Nephron progenitor cell (in vitro differentiated cells): ENCODE data around the gene ZBTB24.

ENCODE experiments used
- DNase-seq: peaks from one replicate; pipeline ENCODE4 v3.0.0; 2021
- H3K27ac Mint-ChIP-seq: 2 replicates; pipeline ENCODE4 v1.8.0; 2021; ENCODE audit warnings: mild to moderate bottlenecking, moderate library complexity, mixed read lengths
- H3K27me3 Mint-ChIP-seq: 2 replicates; pipeline ENCODE4 v1.8.0; 2021; ENCODE audit warnings: mild to moderate bottlenecking, low read depth, mixed read lengths; ENCODE audit not compliant: poor library complexity
- H3K36me3 Mint-ChIP-seq: 2 replicates; pipeline ENCODE4 v1.8.0; 2021; ENCODE audit warnings: low read depth, mixed read lengths
- H3K4me1 Mint-ChIP-seq: 2 replicates; pipeline ENCODE4 v1.8.0; 2021; ENCODE audit warnings: mixed read lengths
- H3K4me3 Mint-ChIP-seq: 2 replicates; pipeline ENCODE4 v1.8.0; 2021; ENCODE audit warnings: mild to moderate bottlenecking, moderate library complexity, mixed read lengths
- H3K9me3 Mint-ChIP-seq: 2 replicates; pipeline ENCODE4 v1.8.0; 2021; ENCODE audit warnings: mild to moderate bottlenecking, moderate library complexity, mixed read lengths
- TF ChIP-seq, protein P1 (sequence below): fragments of 200-600 bp; sonication (generic); IDR thresholded peaks from 2 replicates; pipeline ENCODE4 v1.5.0; 2021; ENCODE audit warnings: antibody characterized with exemption

ZBTB24 gene

DNA sequence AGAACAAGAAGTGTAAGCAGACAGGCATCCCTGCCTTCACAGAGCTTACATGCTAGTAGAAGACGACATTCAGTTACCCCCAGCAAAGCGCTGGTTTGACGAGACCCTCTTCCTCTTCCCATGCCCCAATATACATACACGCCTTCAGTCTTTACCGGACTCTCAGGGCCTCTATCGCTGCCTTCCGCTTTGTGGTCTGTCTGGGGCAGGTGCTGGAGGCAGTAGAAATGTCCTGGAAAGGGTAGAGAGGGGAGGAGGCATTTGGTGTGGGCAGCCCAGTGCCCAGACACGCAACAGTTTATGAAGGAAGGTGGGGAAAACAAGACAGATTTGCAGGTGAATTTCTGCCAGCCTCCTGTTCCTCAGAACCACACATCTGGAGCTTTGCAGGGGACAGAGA, 36.5 kb downstream of the ZBTB24 start:
- DNase-seq: no peak
- H3K4me1 Mint-ChIP-seq: peaks cover 9% of the 10 kb centered on the region
- peak overlapping the region; percentile 90 for H3K27ac Mint-ChIP-seq
- H3K4me3 Mint-ChIP-seq: no peak overlapping the region
- peaks cover 2% of the 10 kb centered on the region for H3K27me3 Mint-ChIP-seq
- TF ChIP-seq, protein P1, sequence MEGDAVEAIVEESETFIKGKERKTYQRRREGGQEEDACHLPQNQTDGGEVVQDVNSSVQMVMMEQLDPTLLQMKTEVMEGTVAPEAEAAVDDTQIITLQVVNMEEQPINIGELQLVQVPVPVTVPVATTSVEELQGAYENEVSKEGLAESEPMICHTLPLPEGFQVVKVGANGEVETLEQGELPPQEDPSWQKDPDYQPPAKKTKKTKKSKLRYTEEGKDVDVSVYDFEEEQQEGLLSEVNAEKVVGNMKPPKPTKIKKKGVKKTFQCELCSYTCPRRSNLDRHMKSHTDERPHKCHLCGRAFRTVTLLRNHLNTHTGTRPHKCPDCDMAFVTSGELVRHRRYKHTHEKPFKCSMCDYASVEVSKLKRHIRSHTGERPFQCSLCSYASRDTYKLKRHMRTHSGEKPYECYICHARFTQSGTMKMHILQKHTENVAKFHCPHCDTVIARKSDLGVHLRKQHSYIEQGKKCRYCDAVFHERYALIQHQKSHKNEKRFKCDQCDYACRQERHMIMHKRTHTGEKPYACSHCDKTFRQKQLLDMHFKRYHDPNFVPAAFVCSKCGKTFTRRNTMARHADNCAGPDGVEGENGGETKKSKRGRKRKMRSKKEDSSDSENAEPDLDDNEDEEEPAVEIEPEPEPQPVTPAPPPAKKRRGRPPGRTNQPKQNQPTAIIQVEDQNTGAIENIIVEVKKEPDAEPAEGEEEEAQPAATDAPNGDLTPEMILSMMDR: no peak
- H3K9me3 Mint-ChIP-seq: no peaks in the 10 kb centered on the region
- H3K36me3 Mint-ChIP-seq: peaks cover 23% of the 10 kb centered on the region

DNA sequence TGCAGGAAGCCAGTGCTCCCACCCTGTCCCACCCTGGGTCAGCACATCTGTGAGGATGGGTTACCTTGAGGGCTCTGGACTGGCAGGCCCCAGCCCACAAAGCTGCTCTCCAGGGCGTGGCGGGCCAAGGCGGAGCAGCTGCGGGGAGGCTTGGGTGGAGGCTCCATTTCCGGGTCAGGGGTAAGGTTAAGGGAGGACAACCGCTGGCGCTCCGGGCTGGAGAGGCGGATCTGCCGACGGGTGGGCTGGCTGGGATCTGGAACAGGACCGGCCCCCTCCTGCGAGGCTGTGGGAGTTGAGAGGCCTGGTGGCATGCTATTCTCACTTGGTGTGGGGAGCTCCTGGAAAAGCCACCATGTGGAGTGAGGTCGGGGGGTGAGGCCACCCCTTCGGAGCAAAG, 36.9 kb downstream of the ZBTB24 start:
- Mint-ChIP-seq H3K27ac (no peak overlapping the region), H3K36me3 (peaks cover 23% of the 10 kb centered on the region), H3K9me3 (no peaks in the 10 kb centered on the region), H3K4me3 (no peak overlapping the region), H3K4me1 (peaks cover 13% of the 10 kb centered on the region), H3K27me3 (peaks cover 2% of the 10 kb centered on the region)
- no peak for DNase-seq
- TF ChIP-seq, protein P1: no peak

DNA sequence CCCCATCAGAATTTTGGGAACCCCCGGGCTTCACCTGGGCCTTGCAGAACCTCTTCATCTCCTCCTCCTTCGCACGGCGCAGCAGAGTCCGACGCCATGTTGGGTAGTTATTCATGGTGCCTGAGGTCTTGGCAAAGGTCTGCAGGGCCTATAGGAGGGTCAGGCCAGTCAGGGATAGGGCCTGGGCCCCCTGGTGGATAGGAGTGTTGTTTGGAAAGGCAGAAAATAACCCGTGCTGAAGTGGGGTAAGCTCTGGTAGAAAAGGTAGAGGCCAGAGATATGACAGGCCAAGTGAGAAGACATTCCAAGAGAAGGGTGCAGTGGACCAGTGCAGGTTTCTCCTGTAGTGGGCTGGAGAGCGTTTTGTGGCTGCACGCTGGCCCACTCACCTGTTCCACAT, 37.6 kb downstream of the ZBTB24 start:
- DNase-seq: no peak
- H3K9me3 Mint-ChIP-seq: no peaks in the 10 kb centered on the region
- TF ChIP-seq, protein P1: no peak
- no peak overlapping the region for H3K4me3 Mint-ChIP-seq
- H3K27ac Mint-ChIP-seq: no peak overlapping the region
- peaks cover 19% of the 10 kb centered on the region for H3K36me3 Mint-ChIP-seq
- peaks cover 2% of the 10 kb centered on the region for H3K27me3 Mint-ChIP-seq
- H3K4me1 Mint-ChIP-seq: peaks cover 13% of the 10 kb centered on the region

DNA sequence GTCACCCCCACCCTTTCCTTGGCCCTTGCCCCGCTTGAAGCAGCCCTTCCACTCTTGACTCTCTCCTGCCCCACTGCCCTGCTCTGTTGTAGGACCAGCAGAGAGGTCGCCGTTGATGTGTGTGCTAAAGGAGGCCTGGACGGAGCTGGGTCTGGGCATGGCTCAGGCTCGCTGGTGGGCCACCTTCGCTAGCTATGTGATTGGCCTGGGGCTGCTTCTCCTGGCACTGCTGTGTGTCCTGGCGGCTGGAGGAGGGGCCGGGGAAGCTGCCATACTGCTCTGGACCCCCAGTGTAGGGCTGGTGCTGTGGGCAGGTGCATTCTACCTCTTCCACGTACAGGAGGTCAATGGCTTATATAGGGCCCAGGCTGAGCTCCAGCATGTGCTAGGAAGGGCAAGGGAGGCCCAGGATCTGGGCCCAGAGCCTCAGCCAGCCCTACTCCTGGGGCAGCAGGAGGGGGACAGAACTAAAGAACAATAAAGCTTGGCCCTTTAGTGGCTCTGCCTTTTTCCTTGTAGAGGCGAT, 39.5 kb downstream of the ZBTB24 start:
- H3K27me3 Mint-ChIP-seq: peaks cover 2% of the 10 kb centered on the region
- no peak overlapping the region for H3K4me3 Mint-ChIP-seq
- no peak for DNase-seq
- no peaks in the 10 kb centered on the region for H3K9me3 Mint-ChIP-seq
- TF ChIP-seq, protein P1: no peak
- H3K27ac Mint-ChIP-seq: no peak overlapping the region
- peaks cover 27% of the 10 kb centered on the region for H3K36me3 Mint-ChIP-seq
- H3K4me1 Mint-ChIP-seq: peaks cover 20% of the 10 kb centered on the region

DNA sequence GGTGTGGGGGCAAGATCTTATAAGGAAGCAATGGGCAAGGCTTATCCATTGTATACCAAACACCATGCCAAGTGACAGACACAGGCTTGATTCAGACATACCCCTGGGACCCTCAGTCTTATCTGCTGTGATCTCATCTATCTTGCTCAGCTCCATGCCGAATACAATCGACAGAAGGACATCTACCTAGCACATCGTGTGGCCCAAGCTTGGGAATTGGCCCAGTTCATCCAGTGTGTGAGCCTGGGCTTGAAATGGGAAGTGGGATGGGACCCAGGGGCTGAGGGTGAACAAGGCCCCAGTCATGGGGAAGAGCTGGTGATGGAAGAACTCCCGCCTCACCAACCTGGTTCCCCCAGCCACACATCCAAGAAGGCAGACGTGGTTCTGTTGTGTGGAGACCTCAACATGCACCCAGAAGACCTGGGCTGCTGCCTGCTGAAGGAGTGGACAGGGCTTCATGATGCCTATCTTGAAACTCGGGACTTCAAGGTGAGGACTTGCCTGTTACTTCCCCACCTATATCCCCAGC, 40.6 kb downstream of the ZBTB24 start:
- Mint-ChIP-seq H3K36me3 (peaks cover 33% of the 10 kb centered on the region), H3K27me3 (peaks cover 2% of the 10 kb centered on the region), H3K27ac (no peak overlapping the region), H3K4me1 (peaks cover 20% of the 10 kb centered on the region), H3K9me3 (no peaks in the 10 kb centered on the region), H3K4me3 (peak overlapping the region; percentile 94)
- TF ChIP-seq, protein P1: no peak
- DNase-seq: no peak

DNA sequence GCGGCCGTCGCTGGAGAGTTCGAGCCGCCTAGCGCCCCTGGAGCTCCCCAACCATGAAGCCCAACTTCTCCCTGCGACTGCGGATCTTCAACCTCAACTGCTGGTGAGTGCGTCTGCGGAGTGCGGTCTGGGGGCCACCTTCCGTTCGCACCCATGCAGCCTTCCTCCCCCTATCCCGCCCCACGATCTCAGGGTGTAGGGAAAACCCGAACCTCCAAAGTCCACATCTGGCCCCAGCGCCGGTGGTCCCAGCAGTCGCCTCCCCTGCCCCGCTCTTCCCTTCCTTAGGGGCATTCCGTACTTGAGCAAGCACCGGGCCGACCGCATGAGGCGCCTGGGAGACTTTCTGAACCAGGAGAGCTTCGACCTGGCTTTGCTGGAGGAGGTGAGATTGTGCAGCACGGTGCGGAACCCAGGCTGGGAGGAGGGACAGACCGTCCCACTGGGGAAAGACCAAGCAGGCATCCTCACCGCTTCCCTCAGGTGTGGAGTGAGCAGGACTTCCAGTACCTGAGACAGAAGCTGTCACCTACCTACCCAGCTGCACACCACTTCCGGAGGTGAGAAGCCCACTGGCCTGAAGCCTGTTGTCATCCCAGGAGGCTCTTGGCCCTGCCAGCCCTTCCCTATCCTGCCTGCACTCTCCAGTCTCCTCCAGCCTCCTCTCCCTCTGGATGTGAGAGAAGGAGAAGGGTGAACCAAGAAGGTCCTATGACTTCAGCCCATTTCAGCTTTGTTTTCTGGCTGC, 41.8 kb downstream of the ZBTB24 start:
- Mint-ChIP-seq H3K9me3 (no peaks in the 10 kb centered on the region), H3K27me3 (peaks cover 2% of the 10 kb centered on the region), H3K4me3 (peak overlapping the region; percentile 94), H3K27ac (peak overlapping the region; percentile 47), H3K4me1 (peaks cover 20% of the 10 kb centered on the region), H3K36me3 (peaks cover 27% of the 10 kb centered on the region)
- DNase-seq: peak; percentile 56
- TF ChIP-seq, protein P1: no peak
